Left ventricle myocardium inferior (tissue), 1 donor: ENCODE data around the gene APPBP2. TPM values are rescaled to one million over a fixed set of nuclear protein-coding genes. Genes with fewer than 3 reads are reported as not detected.

Experiments used
- DNase-seq: peaks from one replicate; pipeline ENCODE4 v3.0.0-alpha.2; 2020
- H3K27ac ChIP-seq: fragments of 200-600 bp; replicated peaks from 2 replicates; pipeline ENCODE4 v1.8.0; 2021
- H3K27me3 ChIP-seq: fragments of 200-600 bp; 2 replicates; pipeline ENCODE4 v1.8.0; 2021; ENCODE audit warnings: low read depth
- H3K36me3 ChIP-seq: fragments of 200-600 bp; 2 replicates; pipeline ENCODE4 v1.8.0; 2021
- H3K4me1 ChIP-seq: fragments of 200-600 bp; 2 replicates; pipeline ENCODE4 v1.8.0; 2021
- H3K4me3 ChIP-seq: fragments of 200-600 bp; 2 replicates; pipeline ENCODE4 v1.8.0; 2021; ENCODE audit warnings: mild to moderate bottlenecking, moderate library complexity
- H3K9me3 ChIP-seq: fragments of 200-600 bp; replicated peaks from 2 replicates; pipeline ENCODE4 v1.8.0; 2021
- intact Hi-C: fragments of 100-400 bp; cut with micrococcal nuclease; formaldehyde crosslinking; loops from one replicate; pipeline ENCODE4 v1.11.0; 2022
- long read RNA-seq: library from polyadenylated mRNA; unstranded; transcript quantifications from one replicate; pipeline ENCODE4 v2.0.0, GENCODE V29; 2021
- total RNA-seq: library from RNA; stranded (reverse); fragmentation: NEBNext Ultra II Directional; extraction: Animal tissue kit (Norgen Biotek cat#: 25700); gene quantifications from one replicate; pipeline ENCODE4 v1.2.1, GENCODE V29; 2021
- TF ChIP-seq, protein P1 (sequence below): fragments of 200-600 bp; IDR thresholded peaks from 2 replicates; pipeline ENCODE4 v1.8.0; 2021; ENCODE audit warnings: antibody characterized with exemption, mild to moderate bottlenecking, borderline replicate concordance
- donor health status: DM: no; HTN: yes; CAD: no; lungs with severe emphysema.

Gene APPBP2
- total RNA-seq = 16.6 TPM
- long read RNA-seq, full-length matches to known transcripts = 18 of 20 reads
- long read RNA-seq, partial matches to known transcripts = 0 of 20 reads
- long read RNA-seq, other reads (novel, unspliced or antisense) = 2 of 20 reads

GRCh38 chr17:60525685-60526514, at the start of gene APPBP2:
Gene APPBP2 (minus strand): TSS chr17:60526242. CDS start chr17:60525931, 311 bp downstream.
- Histone ChIP-seq H3K36me3 (no peaks in the 10 kb centered on the region), H3K9me3 (no peaks in the 10 kb centered on the region), H3K27me3 (no peaks in the 10 kb centered on the region), H3K4me1 (peaks cover 60% of the 10 kb centered on the region), H3K4me3 (peak within 1 kb of the TSS; percentile 95), H3K27ac (peak within 1 kb of the TSS; percentile 99)
- peak; percentile 89 for DNase-seq
- intact Hi-C loops = no loop called here
- TF ChIP-seq, protein P1, sequence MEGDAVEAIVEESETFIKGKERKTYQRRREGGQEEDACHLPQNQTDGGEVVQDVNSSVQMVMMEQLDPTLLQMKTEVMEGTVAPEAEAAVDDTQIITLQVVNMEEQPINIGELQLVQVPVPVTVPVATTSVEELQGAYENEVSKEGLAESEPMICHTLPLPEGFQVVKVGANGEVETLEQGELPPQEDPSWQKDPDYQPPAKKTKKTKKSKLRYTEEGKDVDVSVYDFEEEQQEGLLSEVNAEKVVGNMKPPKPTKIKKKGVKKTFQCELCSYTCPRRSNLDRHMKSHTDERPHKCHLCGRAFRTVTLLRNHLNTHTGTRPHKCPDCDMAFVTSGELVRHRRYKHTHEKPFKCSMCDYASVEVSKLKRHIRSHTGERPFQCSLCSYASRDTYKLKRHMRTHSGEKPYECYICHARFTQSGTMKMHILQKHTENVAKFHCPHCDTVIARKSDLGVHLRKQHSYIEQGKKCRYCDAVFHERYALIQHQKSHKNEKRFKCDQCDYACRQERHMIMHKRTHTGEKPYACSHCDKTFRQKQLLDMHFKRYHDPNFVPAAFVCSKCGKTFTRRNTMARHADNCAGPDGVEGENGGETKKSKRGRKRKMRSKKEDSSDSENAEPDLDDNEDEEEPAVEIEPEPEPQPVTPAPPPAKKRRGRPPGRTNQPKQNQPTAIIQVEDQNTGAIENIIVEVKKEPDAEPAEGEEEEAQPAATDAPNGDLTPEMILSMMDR = no peak

DNA sequence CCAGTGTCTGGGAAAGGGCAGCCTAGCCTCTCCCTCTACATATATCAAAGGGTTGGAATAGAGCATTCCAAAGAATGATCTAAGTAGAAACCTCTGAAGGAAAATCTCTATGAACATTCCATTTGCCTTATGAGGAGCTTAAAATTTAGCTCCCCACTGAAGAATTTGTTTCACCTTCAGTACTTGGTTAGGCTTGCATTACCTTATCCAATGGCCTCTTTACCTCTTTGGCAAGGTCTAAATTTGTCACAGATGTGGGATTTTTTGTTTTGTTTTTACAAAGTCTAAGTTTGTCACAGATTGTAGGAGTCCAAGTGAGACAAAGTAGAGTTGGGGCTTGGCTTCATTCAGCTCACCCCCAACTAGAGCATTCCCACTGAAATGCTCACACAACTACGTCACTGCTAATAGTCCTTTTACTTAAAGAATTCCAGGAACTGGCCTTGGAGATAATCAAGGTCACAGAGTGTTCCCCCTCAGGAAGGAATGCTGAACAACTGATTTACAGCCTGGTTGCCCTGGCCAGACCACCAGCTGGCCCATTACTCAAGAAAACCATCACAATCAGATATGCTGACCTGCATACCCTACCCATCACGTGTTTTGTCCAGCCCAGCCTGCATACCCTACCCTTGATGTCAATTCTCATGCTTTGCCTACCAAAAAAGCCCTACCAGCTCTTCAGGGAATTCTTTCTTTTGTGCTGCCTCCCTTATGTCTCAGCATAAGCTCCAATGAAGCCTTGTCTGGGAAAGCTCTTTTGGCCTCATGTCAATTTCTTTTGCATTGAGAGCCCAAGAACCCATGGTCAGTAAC, 47.4 kb upstream of the APPBP2 start:
- intact Hi-C loops = loop anchor here (10.0 kb wide), 1 partner anchor 61 kb away; no protein-coding TSS in a partner anchor
- TF ChIP-seq, protein P1 = no peak
- no peak for DNase-seq
- no peaks in the 10 kb centered on the region for H3K27me3 ChIP-seq
- no peaks in the 10 kb centered on the region for H3K36me3 ChIP-seq
- no peak overlapping the region for H3K4me3 ChIP-seq
- no peaks in the 10 kb centered on the region for H3K9me3 ChIP-seq
- H3K4me1 ChIP-seq = peaks cover 52% of the 10 kb centered on the region
- H3K27ac ChIP-seq = peak overlapping the region; percentile 76

DNA sequence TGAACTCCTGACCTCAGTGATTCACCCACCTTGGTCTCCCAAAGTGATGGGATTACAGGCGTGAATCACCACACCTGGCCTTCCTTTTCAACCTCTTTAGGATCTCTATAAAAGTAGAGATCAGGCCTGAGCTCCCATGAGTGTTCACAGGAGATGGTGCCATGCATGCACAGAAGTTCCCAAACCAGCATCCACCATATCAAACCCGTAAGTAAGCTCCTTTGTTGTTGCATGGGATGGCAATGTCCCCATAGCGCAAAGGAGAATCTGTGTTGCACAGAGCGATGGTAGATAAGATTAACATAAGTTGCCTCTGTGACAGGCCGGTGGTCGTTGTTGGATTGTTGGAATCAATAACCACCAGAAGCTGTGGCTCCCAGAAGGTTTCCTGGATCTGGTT, 39.2 kb upstream of the APPBP2 start:
- Histone ChIP-seq H3K9me3 (no peaks in the 10 kb centered on the region), H3K4me3 (no peak overlapping the region), H3K4me1 (peaks cover 11% of the 10 kb centered on the region), H3K36me3 (no peaks in the 10 kb centered on the region), H3K27me3 (no peaks in the 10 kb centered on the region), H3K27ac (no peak overlapping the region)
- TF ChIP-seq, protein P1 = no peak
- DNase-seq = no peak
- intact Hi-C loops = no loop called here

GRCh38 chr17:60563743-60564142, 37.7 kb upstream of the APPBP2 start:
- intact Hi-C loops = no loop called here
- Histone ChIP-seq H3K27ac (no peak overlapping the region), H3K27me3 (no peaks in the 10 kb centered on the region), H3K36me3 (no peaks in the 10 kb centered on the region), H3K4me3 (no peak overlapping the region), H3K4me1 (no peaks in the 10 kb centered on the region), H3K9me3 (no peaks in the 10 kb centered on the region)
- no peak for DNase-seq
- TF ChIP-seq, protein P1 = no peak

GRCh38 chr17:60562421-60562820, 36.4 kb upstream of the APPBP2 start:
- Histone ChIP-seq H3K27ac (no peak overlapping the region), H3K4me1 (no peaks in the 10 kb centered on the region), H3K9me3 (no peaks in the 10 kb centered on the region), H3K27me3 (no peaks in the 10 kb centered on the region), H3K4me3 (no peak overlapping the region), H3K36me3 (no peaks in the 10 kb centered on the region)
- DNase-seq = no peak
- intact Hi-C loops = no loop called here
- TF ChIP-seq, protein P1 = no peak
